B cell (primary cell): Measurements from ENCODE around the gene TRIM41. TPM values are rescaled to one million over a fixed set of nuclear protein-coding genes. Genes with fewer than 3 reads are reported as not detected.

ENCODE experiments used
- ATAC-seq: fragments of 200-7000 bp; cut with Tn5 transposase; one replicate; pipeline ENCODE4 v1.10.0; 2021; ENCODE audit warnings: low read depth, mild to moderate bottlenecking, moderate number of reproducible peaks, moderate library complexity
- CTCF ChIA-PET: fragments of 350-600 bp; sonication (Branson Sonifier 250); formaldehyde crosslinking; loops from one replicate; lab custom pipeline; 2021; ENCODE audit warnings: antibody characterized with exemption, inconsistent platforms; lab: Charles Lee
- POLR2A ChIA-PET: fragments of 350-600 bp; sonication (Branson Sonifier 250); formaldehyde crosslinking; loops from one replicate; lab custom pipeline; 2021; ENCODE audit warnings: antibody characterized with exemption; lab: Charles Lee
- DNase-seq: peaks from one replicate; pipeline ENCODE4 v3.0.0; 2013
- H2AFZ ChIP-seq: 2 replicates; pipeline ENCODE4 v1.6.1; 2012; ENCODE audit warnings: mild to moderate bottlenecking, low read depth, low read length; ENCODE audit not compliant: insufficient read depth, poor library complexity, severe bottlenecking
- H3K27ac ChIP-seq, 2 donors: 1 replicate in 1 of 2; 2 replicates in 1 of 2; pipeline ENCODE4 v1.5.1; 2012 to 2013; ENCODE audit warnings: low read length in 2 of 2, mild to moderate bottlenecking in 2 of 2, moderate library complexity in 1 of 2
- H3K27me3 ChIP-seq, 4 experiments: fragments of 200-600 bp in 1 of 4; sonication (generic) in 1 of 4; replicated peaks in 1 of 4; 1 replicate in 2 of 4; 2 replicates in 2 of 4; pipeline versions ENCODE4 v1.6.1 to v1.7.0; 2013 to 2016; ENCODE audit warnings: low read length in 3 of 4, mild to moderate bottlenecking in 2 of 4, mixed read lengths in 1 of 4, moderate library complexity in 1 of 4; ENCODE audit not compliant: insufficient read depth in 4 of 4, control insufficient read depth in 3 of 4; ENCODE audit errors: control extremely low read depth in 1 of 4
- H3K36me3 ChIP-seq, 2 experiments: replicated peaks in 1 of 2; 1 replicate in 1 of 2; 2 replicates in 1 of 2; pipeline versions ENCODE4 v1.6.1 to v1.7.1; 2013; ENCODE audit warnings: low read length in 1 of 2; ENCODE audit not compliant: insufficient read depth in 2 of 2, control insufficient read depth in 1 of 2; ENCODE audit errors: control extremely low read depth in 1 of 2, extremely low read depth in 1 of 2
- H3K4me1 ChIP-seq, 2 donors: fragments of 200-600 bp in 1 of 2; sonication (generic) in 1 of 2; 1 replicate in 1 of 2; 2 replicates in 1 of 2; pipeline versions ENCODE4 v1.5.1 to v1.6.1; 2013 to 2017; ENCODE audit warnings: low read length in 2 of 2; ENCODE audit not compliant: control insufficient read depth in 2 of 2, insufficient read depth in 2 of 2
- H3K4me2 ChIP-seq: replicated peaks from 2 replicates; pipeline ENCODE3; 2012; ENCODE audit warnings: mild to moderate bottlenecking, low read depth, low read length; ENCODE audit not compliant: poor library complexity, severe bottlenecking
- H3K4me3 ChIP-seq, 5 experiments: fragments of 200-600 bp in 1 of 5; sonication (generic) in 1 of 5; 1 replicate in 3 of 5; 2 replicates in 2 of 5; pipeline versions ENCODE4 v1.5.1 to v1.7.0; 2011 to 2016; ENCODE audit warnings: low read length in 4 of 5, mild to moderate bottlenecking in 4 of 5, low read depth in 2 of 5, control low read depth in 1 of 5, moderate library complexity in 1 of 5; ENCODE audit not compliant: insufficient read depth in 1 of 5; ENCODE audit errors: control extremely low read depth in 1 of 5, extremely low read depth in 1 of 5
- H3K79me2 ChIP-seq: fragments of 200-600 bp; sonication (generic); one replicate; pipeline ENCODE4 v1.6.0; 2016; ENCODE audit warnings: low read length; ENCODE audit not compliant: control insufficient read depth, insufficient read depth
- H3K9ac ChIP-seq: fragments of 200-600 bp; sonication (generic); 2 replicates; pipeline ENCODE4 v1.6.1; 2017; ENCODE audit warnings: mild to moderate bottlenecking, low read length, moderate library complexity
- H3K9me3 ChIP-seq, 3 donors: one replicate each; pipeline versions ENCODE4 v1.6.1 to v1.7.1; 2013; ENCODE audit warnings: low read length in 2 of 3; ENCODE audit not compliant: control insufficient read depth in 2 of 3, insufficient read depth in 1 of 3; ENCODE audit errors: control extremely low read depth in 1 of 3
- H4K20me1 ChIP-seq: 2 replicates; pipeline ENCODE4 v1.6.0; 2012; ENCODE audit warnings: mild to moderate bottlenecking, low read length; ENCODE audit not compliant: insufficient read depth, control insufficient read depth, poor library complexity, severe bottlenecking
- H3K27ac Mint-ChIP-seq: one replicate; pipeline ENCODE4 v1.8.0; 2021; ENCODE audit warnings: mixed read lengths
- H3K27me3 Mint-ChIP-seq: one replicate; pipeline ENCODE4 v1.8.0; 2021; ENCODE audit warnings: mixed read lengths
- H3K4me1 Mint-ChIP-seq: one replicate; pipeline ENCODE4 v1.8.0; 2021; ENCODE audit warnings: mixed read lengths
- H3K4me3 Mint-ChIP-seq: one replicate; pipeline ENCODE4 v1.8.0; 2021; ENCODE audit warnings: mixed read lengths
- H3K9me3 Mint-ChIP-seq: one replicate; pipeline ENCODE4 v1.8.0; 2022; ENCODE audit warnings: mixed read lengths; ENCODE audit not compliant: insufficient read depth
- EZH2 ChIP-seq: IDR thresholded peaks from 2 replicates; pipeline ENCODE4 v1.6.1; 2012; ENCODE audit warnings: borderline replicate concordance, low read depth, mild to moderate bottlenecking, moderate library complexity, low read length; ENCODE audit not compliant: insufficient read depth, poor library complexity, severe bottlenecking
- WGBS: methylation state at CpG from one replicate; pipeline ENCODE4 v1.1.5; 2013; ENCODE audit warnings: missing lambda C conversion rate; ENCODE audit not compliant: insufficient coverage; 5-methylcytosine and 5-hydroxymethylcytosine counted together
- intact Hi-C: fragments of 100-400 bp; cut with micrococcal nuclease; formaldehyde crosslinking; loops from one replicate; pipeline ENCODE4 v1.10.0; 2022
- polyA plus RNA-seq: library from polyadenylated mRNA; depleted of rRNA; stranded (reverse); fragments of >200 nt; gene quantifications from 2 replicates; pipeline ENCODE4 v1.2.3, GENCODE V29; 2012
- total RNA-seq, 2 donors: library from RNA; stranded (reverse); fragments of 120-200 nt in 1 of 2; gene quantifications; 1 replicate in 1 of 2; 2 replicates in 1 of 2; pipeline versions ENCODE4 v1.2.3 to v1.2.4, GENCODE V29; 2013 to 2022
- TF ChIP-seq, protein P1 (sequence below): fragments of 200-600 bp; IDR thresholded peaks from one replicate; pipeline ENCODE4 v1.8.0; 2022; ENCODE audit warnings: antibody characterized with exemption, mild to moderate bottlenecking

Gene TRIM41
- total and polyA plus RNA-seq, 2 donors (not counting 1 experiment from before 2014, with no cell fraction given) = 28.4 to 44.3 TPM

DNA sequence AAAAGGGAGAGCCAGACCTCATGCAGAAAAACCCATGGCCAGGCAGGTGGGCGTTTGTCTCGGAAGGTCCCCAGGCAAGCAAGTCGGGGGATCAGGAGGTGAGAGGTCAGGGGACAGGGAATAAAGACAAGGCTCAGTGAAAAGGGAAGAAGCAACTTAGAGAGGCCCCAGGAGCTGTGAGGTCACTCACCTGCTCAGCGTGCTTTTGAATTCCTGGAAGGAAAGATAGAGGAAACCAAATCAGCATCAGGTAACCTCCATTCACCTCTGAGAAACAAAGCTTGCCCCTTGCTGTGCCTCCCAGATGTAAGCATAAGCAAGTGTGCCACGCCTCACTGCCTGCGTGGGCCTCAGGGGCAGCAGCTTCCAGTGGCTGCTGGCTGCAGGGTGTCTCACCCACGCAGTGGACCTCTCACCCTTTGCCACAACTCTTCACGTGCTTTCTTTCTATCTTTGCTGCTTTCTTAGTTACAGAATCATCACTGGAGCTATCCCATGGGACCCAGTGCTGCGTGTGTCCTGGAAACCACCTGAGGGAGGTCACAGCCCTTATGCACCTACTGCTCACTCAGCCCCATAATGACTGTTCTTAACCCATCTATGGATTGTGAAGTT lies 24.1 kb upstream of the TRIM41 start:
- Mint-ChIP-seq H3K27ac (peak overlapping the region; percentile 79), H3K4me1 (peaks cover 30% of the 10 kb centered on the region), H3K27me3 (no peaks in the 10 kb centered on the region), H3K9me3 (no peaks in the 10 kb centered on the region), H3K4me3 (peak overlapping the region; percentile 50)
- Histone ChIP-seq H2AFZ (no peak overlapping the region), H3K27me3 (peaks cover 0 to 10% (median 4%) of the 10 kb centered on the region in 4 experiments), H3K9ac (no peak overlapping the region), H3K9me3 (peaks cover 0 to 2% (median 0%) of the 10 kb centered on the region in 3 donors), H3K36me3 (no peaks in the 10 kb centered on the region), H3K4me1 (peaks cover 16 to 19% of the 10 kb centered on the region in 2 donors), H4K20me1 (no peaks in the 10 kb centered on the region), H3K79me2 (no peaks in the 10 kb centered on the region), H3K27ac (peak overlapping the region; percentile 18 to 50), H3K4me2 (no peak overlapping the region), H3K4me3 (no peak overlapping the region)
- 66% methylated on average over 7 of the region's 9 CpGs for WGBS
- DNase-seq = peak; percentile 73
- peak; percentile 88 for ATAC-seq
- CTCF ChIA-PET = interaction anchor here (1.1 to 1.9 kb wide), 7 partner anchors 8 to 39 kb away, joined by 3 to 11 read pairs (median 5); no protein-coding TSS in a partner anchor
- intact Hi-C loops = loop anchor here (1.0 kb wide), 1 partner anchor 8 kb away; no protein-coding TSS in a partner anchor
- POLR2A ChIA-PET = interaction anchor here (0.7 to 2.4 kb wide), 7 partner anchors 9 to 368 kb away, joined by 4 to 9 read pairs (median 6); partner anchors contain the start of genes RACK1 and TRIM52
- TF ChIP-seq EZH2 = no peak
- TF ChIP-seq, protein P1, sequence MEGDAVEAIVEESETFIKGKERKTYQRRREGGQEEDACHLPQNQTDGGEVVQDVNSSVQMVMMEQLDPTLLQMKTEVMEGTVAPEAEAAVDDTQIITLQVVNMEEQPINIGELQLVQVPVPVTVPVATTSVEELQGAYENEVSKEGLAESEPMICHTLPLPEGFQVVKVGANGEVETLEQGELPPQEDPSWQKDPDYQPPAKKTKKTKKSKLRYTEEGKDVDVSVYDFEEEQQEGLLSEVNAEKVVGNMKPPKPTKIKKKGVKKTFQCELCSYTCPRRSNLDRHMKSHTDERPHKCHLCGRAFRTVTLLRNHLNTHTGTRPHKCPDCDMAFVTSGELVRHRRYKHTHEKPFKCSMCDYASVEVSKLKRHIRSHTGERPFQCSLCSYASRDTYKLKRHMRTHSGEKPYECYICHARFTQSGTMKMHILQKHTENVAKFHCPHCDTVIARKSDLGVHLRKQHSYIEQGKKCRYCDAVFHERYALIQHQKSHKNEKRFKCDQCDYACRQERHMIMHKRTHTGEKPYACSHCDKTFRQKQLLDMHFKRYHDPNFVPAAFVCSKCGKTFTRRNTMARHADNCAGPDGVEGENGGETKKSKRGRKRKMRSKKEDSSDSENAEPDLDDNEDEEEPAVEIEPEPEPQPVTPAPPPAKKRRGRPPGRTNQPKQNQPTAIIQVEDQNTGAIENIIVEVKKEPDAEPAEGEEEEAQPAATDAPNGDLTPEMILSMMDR = no peak
